T-helper 2 cell (primary cell): ENCODE measurements around the gene PAN3.

Experiments
- DNase-seq, 5 experiments: peaks; one replicate each; pipeline versions ENCODE4 v3.0.0 to v3.0.0-alpha.2; 2012 to 2022

The PAN3 gene

DNA sequence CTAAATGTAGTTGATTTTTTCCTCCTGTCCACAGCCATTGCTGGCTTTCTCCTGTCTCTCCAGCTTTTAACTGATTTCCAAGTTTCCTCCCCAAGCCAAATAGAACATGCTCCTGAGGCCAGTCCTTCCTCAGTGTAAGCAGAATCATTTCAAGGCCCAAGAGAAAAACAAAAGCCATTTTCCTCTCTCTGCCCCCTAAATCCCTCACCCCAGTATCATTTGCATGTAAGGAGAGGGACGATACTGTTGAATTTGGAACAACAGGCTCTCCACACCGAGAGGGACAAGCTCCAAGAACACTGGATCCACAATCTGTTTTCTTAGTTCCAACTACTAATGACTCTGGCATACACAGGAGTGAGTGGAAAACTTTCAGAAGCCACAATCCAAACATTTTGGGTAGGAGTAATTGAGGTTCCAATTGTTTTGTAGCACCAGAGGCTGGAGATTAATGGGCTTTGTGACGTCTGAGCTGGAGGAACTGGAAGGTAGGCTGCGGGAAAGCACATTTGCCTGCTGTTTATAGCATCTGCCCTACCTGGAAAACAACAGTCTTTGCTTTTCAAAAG, 199.7 kb downstream of the PAN3 start:
- DNase-seq: no peak

DNA sequence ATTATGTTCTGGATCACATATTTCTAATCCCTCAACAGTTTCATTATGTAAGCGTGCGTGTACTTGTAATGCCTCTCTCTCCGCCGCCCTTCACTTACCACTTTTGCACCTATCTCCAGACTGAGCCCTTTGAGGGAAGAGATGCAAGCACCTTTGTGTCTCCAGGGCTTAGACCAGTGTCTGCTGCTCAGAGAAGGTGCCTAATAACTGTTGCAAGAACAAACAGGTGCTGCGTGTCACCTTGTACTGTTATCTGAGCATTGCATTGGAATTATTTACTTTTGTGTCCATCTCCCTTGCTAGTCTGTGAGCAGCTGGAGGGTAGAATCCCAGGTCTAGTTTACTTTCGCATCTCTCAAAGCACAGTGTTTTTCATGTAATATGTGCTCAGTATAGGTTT, 200.4 kb downstream of the PAN3 start:
- DNase-seq: no peak

GRCh38 chr13:28339419-28339818, 201.1 kb downstream of the PAN3 start:
- no peak for DNase-seq

- peak in 1 of 5 experiments; percentile 24 for DNase-seq
Measured at GRCh38 chr13:28340272-28340793, 202.0 kb downstream of the PAN3 start.

- DNase-seq: no peak
Measured at GRCh38 chr13:28342251-28342650, 203.9 kb downstream of the PAN3 start.

DNA sequence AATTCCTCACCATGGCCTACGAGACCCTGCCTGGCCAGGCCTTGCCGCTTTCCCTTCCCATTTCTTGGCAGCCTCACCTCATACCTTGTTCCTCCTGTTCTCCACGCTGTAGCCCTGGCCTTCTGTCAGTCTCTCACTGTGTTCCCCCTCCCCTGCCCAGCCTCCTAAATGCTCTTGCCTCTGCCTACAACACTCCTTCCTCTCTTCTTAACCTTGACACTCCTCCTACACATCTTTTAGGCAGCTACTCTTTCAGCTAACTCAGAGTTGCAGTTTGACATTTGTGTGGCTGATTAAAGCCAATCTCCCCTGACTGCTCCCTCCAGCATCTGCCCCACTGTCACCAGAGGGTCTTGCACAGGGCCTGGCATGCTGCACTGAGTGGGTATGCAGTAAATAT, 205.8 kb downstream of the PAN3 start:
- no peak for DNase-seq
